ENCODE data around the gene KCNG2.
"Not testable (repeated sequence)": the region's sequence is repeated elsewhere in the genome, so short reads cannot be mapped to it uniquely, and the experiment has no call there.

Gene KCNG2

DNA sequence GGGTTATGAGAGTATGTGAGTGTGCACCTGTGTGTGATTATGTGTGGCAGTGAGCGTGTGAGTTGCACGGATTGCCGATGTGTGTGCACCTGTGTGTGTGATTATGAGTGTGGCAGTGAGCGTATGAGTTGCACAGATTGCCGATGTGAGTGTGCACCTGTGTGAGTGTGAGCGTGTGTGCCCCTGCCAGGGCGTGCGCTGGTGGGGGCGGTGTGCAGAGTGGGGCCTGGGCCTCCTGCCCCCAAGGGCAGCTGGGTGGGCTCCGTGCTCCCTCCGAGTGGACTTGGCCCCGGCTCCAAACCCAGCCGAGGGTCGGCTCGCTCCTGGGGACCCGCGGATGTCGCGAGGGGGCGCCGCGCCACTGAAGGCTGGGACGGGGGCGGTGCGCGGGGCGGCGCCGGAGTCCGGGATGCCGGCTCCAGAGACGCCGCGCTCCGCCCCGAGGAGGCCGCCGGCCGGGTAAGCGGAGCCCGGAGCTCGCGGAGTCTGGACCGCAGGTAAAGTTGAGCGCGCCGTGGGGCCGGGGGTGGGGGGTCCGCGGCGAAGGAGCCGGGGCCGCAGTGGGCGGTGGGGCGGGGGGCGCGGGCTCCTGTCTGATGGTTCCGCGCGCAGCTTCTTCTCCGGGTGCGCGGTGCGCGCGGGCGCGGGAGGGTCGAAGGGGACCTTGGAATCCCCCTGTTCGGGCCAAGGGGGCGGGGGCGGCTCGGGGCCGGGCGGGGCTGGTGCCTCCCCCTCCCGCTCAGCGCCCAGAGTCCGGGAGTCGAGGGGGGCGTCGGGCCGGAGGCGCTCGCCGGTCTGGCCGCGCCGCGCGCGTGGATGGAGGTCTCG, at the start of gene KCNG2:
Gene KCNG2, plus strand, starts transcription at position 421 of the 828 bp plus-strand sequence. CDS start 65,730 bp downstream, outside the sequence.
- no peak for DNase-seq

- DNase-seq, result no peak
Observed at GRCh38 chr18:79748321-79749180, 49.2 kb upstream of the KCNG2 start.

- no peak for DNase-seq
Observed at GRCh38 chr18:79749251-79750191, 48.2 kb upstream of the KCNG2 start.

DNA sequence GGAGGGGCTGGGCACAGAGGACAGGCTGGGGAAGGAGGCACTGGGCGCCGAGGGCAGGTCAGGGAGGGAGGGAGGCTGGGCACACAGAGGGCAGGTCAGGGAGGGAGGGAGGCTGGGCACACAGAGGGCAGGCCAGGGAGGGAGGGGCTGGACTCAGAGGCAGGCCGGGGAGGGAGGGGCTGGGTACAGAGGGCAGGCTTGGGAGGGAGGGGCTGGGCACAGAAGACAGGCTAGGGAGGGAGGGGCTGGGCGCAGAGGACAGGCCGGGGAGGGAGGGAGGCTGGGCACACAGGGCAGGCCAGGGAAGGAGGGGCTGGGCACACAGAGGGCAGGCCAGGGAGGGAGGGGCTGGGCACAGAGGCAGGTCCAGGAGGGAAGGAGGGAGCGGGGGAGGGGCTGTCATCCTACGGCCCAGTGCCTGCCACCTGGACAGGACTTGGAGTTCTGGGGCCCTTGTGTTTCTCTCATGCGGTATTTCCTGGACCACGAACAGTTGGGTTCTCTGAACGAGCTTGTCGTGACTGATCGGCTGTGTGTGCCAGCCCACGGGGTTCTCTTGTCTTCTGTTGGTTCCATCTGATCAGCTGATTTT, 46.7 kb upstream of the KCNG2 start:
- no peak for DNase-seq

GRCh38 chr18:79751918-79752578, 45.7 kb upstream of the KCNG2 start:
- not testable (repeated sequence) for DNase-seq

GRCh38 chr18:79752946-79753345, 44.8 kb upstream of the KCNG2 start:
- not testable (repeated sequence) for DNase-seq

DNA sequence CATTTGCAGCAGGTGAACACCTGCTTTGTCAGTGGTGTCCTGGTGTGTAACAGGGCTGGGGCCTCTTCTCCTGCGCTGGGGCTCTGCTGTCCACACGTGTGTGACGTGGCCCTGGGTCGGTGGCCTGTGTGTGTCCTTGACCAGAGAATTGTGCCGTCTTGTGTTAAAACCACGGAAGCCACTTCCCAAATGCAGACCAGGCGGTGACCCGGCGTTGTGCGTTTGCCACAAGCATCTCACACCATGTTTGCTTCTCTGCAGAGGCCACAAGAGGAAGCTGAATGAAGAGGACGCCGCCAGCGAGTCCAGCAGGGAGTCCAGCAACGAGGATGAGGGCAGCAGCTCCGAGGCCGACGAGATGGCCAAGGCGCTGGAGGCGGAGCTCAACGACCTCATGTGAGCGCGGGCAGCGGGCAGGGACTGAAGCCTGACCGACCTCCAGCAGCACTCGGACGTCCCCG, 44.3 kb upstream of the KCNG2 start:
- no peak for DNase-seq

- DNase-seq, result no peak
Observed at GRCh38 chr18:79754022-79754761, 43.5 kb upstream of the KCNG2 start.

- no peak for DNase-seq
Observed at GRCh38 chr18:79754831-79755351, 42.8 kb upstream of the KCNG2 start.

- no peak for DNase-seq
Observed at GRCh38 chr18:79755496-79756142, 42.1 kb upstream of the KCNG2 start.

DNA sequence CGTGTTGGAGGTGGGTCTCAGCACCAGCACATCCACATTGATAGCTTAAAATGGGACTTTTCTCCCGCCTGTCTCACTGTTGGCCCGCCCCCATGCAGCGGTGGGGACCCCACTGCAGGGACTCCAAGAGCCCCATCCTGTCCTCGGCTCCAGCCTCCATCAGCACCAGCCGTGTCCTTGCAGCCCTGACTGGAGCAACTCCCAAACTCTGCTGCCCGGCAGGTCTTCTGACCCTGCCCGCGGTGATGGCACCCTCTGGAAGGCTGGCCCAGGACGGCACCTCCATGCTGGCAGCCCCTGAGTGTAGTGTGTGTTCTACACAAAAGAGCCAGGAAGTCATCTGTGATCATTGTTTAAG, 41.6 kb upstream of the KCNG2 start:
- no peak for DNase-seq

DNA sequence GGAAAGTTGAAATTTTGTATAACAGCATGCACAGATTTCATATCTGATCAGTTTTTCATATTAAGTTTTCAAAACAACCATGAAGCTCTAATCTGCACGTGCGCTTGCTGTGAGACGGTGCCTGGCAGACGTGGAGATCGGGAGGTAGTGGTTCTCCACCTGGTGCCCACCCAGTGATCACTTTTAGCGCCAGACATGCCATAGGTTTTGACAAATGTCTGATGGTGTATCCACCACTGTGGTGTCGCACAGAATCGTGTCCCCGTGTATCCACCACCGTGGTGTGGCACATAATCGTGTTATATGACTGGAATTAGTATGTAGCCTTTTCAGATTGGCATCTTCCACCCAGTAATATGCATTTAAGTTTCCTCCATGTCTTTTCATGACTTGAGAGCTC, 40.9 kb upstream of the KCNG2 start:
- DNase-seq, result no peak

DNA sequence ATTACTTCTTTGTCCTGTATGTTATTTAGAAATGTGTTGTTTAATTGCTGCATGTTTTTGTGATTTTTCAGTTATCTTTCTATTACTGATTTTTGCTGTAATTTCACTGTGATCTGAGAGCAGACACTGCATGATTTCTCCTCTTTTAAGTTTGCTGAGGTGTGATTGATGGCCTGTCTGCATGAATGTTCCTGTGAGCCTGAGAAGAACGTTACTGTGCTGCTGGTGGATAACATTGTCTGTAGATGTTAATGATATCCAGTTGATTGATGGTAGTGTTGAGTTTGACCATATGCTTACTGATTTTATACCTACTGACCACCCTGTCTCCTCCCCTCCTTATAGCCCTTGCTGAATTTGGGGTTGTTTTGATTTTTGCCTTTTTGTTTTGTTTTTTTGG, 37.4 kb upstream of the KCNG2 start:
- no peak for DNase-seq

DNA sequence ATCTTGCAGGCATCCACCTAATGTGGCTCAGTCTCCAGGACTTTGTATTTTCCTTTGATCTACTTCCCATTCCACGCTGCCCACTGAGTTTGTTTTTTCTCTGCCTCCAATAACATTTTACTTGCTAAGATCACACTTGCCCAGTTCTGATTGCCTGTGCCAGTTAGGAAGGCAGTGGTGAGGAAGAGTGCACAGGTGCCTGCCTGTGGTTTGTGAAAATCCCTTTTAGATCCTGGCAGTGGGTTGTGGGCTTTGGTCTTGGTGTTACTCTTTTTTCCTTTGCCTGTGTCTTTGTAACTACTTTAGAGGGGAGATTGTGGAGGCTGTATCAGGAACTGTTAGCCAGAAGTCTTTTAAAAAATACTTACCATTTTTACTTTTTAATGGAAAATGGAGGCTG, 36.9 kb upstream of the KCNG2 start:
- no peak for DNase-seq

- no peak for DNase-seq
Observed at GRCh38 chr18:79763407-79763806, 34.3 kb upstream of the KCNG2 start.

DNA sequence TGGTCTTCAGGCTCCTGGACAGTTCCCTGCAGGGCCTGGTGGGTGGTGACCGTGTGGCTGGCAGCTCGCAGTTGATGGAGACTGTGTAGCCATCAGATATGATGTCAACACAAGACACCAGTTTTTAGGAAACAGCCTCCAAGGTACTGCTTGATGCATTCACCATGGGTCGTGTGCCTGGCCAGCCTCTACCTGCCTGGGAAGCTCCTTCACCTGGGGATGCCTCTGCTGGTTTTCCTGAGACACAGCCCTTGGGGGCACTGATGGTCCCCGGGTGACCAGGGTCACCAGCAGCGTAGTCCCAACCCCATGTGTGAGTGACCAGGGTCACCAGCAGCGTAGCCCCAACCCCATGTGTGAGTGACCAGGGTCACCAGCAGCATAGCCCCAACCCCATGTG, 33.6 kb upstream of the KCNG2 start:
- DNase-seq, result no peak

- no peak for DNase-seq
Observed at GRCh38 chr18:79765491-79766245, 32.1 kb upstream of the KCNG2 start.

GRCh38 chr18:79766308-79766707, 31.4 kb upstream of the KCNG2 start:
- no peak for DNase-seq

DNA sequence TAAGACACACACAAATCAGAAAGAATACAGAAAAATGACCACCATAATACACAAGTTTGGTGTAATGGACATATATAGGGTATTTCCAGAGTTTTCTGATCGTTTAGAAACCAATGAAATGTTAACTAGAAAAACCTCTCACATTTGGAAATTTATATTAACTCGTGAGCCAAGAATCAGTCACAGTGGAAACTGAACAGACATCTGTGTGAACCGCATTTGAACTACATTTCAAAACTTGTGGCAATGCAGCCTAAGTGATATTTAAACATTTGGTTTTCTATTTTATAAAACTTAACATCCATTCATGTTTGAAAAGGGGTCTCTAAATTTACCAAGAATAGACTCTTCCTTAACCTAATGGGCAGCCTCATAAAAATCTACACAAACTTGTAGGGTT, 29.0 kb upstream of the KCNG2 start:
- no peak for DNase-seq

Measured in CD4-positive, alpha-beta T cell treated with Interleukin-1 beta for 1 hour (primary cell).